ENCODE results near the gene LRRC2.

GRCh38 chr3:46574881-46575576 lies 8.9 kb upstream of the LRRC2 start:
- no peak for TF ChIP-seq POLR2A (IDR thresholded peaks at IDR 0.05; ENCODE audit: low read length)
- TF ChIP-seq GATA1 (IDR thresholded peaks at IDR 0.05; ENCODE audit: low read depth, low read length), result no peak

Data from erythroblast (primary cell).